ENCODE measurements around the gene RALBP1.

The RALBP1 gene

DNA sequence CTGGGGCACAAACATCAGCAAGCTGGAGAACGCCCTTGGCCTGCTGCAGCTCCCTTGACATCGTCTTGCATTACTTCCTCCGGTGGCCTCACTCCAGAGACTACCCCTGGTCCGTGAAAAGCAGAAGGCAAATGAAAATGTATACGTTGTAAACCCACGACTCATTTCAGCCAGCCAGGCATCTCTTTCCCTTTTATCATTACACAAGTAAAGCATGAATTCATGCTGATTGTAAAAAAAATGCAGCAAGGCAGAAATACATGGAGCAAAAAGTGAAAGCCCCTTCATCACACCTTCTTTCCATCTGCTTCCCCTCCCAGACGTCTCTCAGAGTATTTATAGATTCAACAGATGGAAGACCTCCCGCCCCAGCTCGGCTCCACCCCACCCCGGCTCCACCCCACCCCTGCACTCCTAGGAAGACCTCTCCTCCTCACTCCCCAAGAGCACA, 41.6 kb upstream of the RALBP1 start:
- TF ChIP-seq CTCF (IDR thresholded peaks at IDR 0.05; ENCODE audit: borderline replicate concordance, control extremely low read depth, extremely low read depth, insufficient read depth, missing control alignments), result no peak
- DNase-seq (ENCODE audit: low spot score), result peak; percentile 48
- in situ Hi-C loops (cut with MboI; ENCODE audit: low sequenced_read_pairs, unreplicated experiment), result no loop called here

DNA sequence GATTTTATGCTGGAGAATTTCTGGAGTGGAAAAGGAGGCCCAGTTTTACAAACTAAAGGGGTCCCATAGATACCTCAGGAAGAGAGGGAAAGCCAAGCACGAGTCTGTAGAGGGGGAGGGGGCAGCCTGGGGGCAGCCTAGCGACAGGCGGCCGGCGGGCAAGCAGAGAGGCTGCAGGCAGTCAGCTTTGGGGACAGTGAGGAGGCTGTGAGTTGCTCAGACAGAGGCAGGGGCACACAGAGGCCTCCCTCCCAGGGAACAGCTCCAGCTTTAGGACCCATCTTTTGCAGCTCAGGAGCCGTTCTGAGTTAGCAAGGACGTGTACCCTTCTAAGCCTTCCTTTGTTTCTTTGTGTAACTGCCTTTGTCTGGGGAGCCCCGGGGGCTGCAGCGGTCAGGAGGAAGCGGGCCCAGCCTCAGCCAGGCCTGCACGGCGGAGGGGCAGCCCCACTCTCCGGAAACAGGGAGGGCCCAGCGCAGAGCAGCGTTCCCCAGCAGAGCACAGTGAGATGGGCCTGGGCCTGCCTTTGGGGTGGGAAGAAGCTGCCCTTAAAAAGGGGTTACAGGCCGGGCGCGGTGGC, 41.1 kb upstream of the RALBP1 start:
- in situ Hi-C loops (cut with MboI; ENCODE audit: low sequenced_read_pairs, unreplicated experiment), result no loop called here
- peak; percentile 73 for DNase-seq (ENCODE audit: low spot score)

DNA sequence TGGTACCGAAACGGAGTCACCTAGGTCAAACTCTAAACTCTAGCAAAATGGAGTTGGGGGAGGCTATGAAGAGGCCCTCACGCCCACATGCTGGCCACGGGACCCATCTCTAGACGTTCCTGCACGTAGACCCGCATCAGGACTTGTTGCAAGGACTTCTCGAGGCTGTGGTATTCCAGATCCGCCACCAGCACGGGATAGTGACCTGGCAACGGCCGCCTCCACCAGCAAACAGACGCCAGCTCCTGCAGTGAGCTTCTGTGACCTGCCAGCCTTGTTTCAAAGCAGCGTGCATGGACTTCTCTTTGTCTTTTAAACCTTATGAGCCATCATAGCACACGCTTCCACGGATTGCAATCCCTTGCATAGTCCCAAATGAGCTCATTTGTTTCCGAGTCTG, 40.3 kb upstream of the RALBP1 start:
- in situ Hi-C loops (cut with MboI; ENCODE audit: low sequenced_read_pairs, unreplicated experiment), result no loop called here
- DNase-seq (ENCODE audit: low spot score), result no peak
- TF ChIP-seq CTCF (IDR thresholded peaks at IDR 0.05; ENCODE audit: borderline replicate concordance, control extremely low read depth, extremely low read depth, insufficient read depth, missing control alignments), result no peak

More for the DNA sequence above, 41.1 kb upstream of the RALBP1 start:
- no peak for TF ChIP-seq CTCF (IDR thresholded peaks at IDR 0.05; ENCODE audit: borderline replicate concordance, control extremely low read depth, extremely low read depth, insufficient read depth, missing control alignments)

DNA sequence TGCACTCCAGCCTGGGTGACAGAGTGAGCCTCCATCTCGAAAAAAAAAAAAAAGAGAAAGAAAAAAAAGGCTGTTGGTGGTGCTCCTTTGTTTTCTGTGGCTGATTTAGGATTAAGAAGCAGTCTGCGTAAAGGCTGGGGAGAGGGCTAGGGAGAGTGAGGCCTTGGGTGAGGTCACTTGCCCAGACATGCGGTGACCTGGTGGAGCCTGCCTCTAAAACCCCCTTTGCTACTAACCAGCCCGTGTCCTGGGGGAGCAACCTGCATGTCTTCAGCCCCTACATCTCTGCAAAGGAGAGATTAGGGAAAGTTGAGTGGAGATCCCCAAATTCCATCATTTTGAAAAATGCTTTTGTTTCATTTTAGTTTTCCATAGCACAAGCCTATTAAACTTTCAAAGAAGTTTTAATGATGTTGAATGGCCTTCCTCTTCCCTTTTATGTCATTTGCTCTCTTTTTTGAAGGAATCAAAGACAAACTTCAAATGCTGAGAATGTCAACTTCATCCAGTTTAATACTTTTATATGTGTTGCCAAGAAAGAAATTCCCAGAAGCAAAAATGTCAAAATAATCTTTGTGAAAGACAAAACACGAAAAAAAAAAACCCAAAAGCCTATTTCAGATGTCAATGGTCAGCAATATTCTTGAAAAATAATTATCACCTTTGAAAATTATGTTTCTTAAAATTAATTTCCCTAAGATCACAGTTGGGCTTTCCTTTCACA, 38.9 kb upstream of the RALBP1 start:
- TF ChIP-seq CTCF (IDR thresholded peaks at IDR 0.05; ENCODE audit: borderline replicate concordance, control extremely low read depth, extremely low read depth, insufficient read depth, missing control alignments), result no peak
- in situ Hi-C loops (cut with MboI; ENCODE audit: low sequenced_read_pairs, unreplicated experiment), result no loop called here
- DNase-seq (ENCODE audit: low spot score), result no peak

- TF ChIP-seq CTCF (IDR thresholded peaks at IDR 0.05; ENCODE audit: borderline replicate concordance, control extremely low read depth, extremely low read depth, insufficient read depth, missing control alignments), result no peak
- in situ Hi-C loops (cut with MboI; ENCODE audit: low sequenced_read_pairs, unreplicated experiment), result no loop called here
- DNase-seq (ENCODE audit: low spot score), result no peak
Measured at GRCh38 chr18:9437021-9437437, 38.3 kb upstream of the RALBP1 start.

GRCh38 chr18:9437672-9438071, 37.6 kb upstream of the RALBP1 start:
- no peak for DNase-seq (ENCODE audit: low spot score)
- in situ Hi-C loops (cut with MboI; ENCODE audit: low sequenced_read_pairs, unreplicated experiment), result no loop called here
- TF ChIP-seq CTCF (IDR thresholded peaks at IDR 0.05; ENCODE audit: borderline replicate concordance, control extremely low read depth, extremely low read depth, insufficient read depth, missing control alignments), result no peak

Measured in GM13976 (cell line).